Measurements from ENCODE around the gene IGFBP5. TPM values are rescaled to one million over a fixed set of nuclear protein-coding genes. Genes with fewer than 3 reads are reported as not detected.

The IGFBP5 gene
- total RNA-seq, 2 experiments from 2014 or later: not detected

DNA sequence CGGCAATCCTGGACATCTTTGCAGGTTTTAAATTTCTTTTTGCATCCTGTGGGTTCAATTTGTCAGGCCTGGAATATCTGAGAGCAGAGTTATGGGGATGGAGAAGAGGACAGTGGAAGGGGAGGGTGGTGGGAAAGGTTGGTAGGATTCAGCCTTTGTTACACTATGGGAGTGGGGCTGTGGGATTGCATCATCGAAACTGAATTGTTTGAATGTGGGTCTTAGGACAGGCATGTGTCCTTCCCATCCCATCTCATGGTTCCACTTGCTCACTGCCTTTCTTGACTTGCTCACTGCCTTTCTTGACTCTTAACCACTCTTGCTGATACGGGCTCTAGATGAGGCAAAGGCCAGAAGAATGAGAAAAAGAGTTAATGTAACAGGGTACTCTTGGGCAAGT lies 49.2 kb downstream of the IGFBP5 start:
- CTCF ChIA-PET (ENCODE audit: unreplicated experiment): no interaction called here

DNA sequence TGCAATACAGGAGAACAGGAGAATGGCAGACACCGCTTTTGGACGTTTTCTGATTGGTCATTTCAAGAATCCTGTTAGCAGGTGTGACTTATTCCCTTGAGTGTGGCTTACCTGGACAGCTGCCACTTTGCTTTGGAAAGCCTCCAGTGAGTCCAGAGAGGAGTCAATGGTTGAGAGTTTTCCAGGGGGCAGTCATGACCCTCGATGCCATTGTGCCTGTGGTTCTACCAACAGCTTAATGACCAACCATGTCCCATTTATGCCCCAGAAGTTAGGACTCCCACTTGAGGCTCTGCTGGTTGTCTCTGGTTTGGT lies 49.8 kb downstream of the IGFBP5 start:
- intact Hi-C loops (cut with micrococcal nuclease; ENCODE audit: unreplicated experiment): no loop called here
- Histone ChIP-seq H3K27ac (ENCODE audit: low read depth, low read length, poor library complexity, severe bottlenecking) (no peak overlapping the region), H3K9me3 (ENCODE audit: low read length) (no peaks in the 10 kb centered on the region; the same call in 1 of the 2 replicates), H3K79me2 (ENCODE audit: insufficient read depth, low read depth, low read length) (no peaks in the 10 kb centered on the region), H2AFZ (ENCODE audit: low read length) (no peak overlapping the region), H3K36me3 (ENCODE audit: insufficient read depth, low read length) (no peaks in the 10 kb centered on the region), H3K9me2 (ENCODE audit: insufficient read depth, low read length) (no peaks in the 10 kb centered on the region), H3K4me3 (ENCODE audit: low read depth, low read length, poor library complexity, severe bottlenecking) (no peak overlapping the region), H4K20me1 (ENCODE audit: insufficient read depth, low read length) (no peaks in the 10 kb centered on the region), H3K4me2 (ENCODE audit: low read length) (no peak overlapping the region), H3K4me1 (ENCODE audit: insufficient read depth, low read length, poor library complexity, severe bottlenecking) (peaks cover 5% of the 10 kb centered on the region)
- CTCF ChIA-PET (ENCODE audit: unreplicated experiment): no interaction called here
- BruUV-seq (replicated peaks): no TSS peak
- DNase-seq (ENCODE audit: low spot score): no peak
- POLR2A ChIA-PET: no interaction called here
- TF ChIP-seq, protein P1, sequence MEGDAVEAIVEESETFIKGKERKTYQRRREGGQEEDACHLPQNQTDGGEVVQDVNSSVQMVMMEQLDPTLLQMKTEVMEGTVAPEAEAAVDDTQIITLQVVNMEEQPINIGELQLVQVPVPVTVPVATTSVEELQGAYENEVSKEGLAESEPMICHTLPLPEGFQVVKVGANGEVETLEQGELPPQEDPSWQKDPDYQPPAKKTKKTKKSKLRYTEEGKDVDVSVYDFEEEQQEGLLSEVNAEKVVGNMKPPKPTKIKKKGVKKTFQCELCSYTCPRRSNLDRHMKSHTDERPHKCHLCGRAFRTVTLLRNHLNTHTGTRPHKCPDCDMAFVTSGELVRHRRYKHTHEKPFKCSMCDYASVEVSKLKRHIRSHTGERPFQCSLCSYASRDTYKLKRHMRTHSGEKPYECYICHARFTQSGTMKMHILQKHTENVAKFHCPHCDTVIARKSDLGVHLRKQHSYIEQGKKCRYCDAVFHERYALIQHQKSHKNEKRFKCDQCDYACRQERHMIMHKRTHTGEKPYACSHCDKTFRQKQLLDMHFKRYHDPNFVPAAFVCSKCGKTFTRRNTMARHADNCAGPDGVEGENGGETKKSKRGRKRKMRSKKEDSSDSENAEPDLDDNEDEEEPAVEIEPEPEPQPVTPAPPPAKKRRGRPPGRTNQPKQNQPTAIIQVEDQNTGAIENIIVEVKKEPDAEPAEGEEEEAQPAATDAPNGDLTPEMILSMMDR (conservative IDR thresholded peaks at IDR 0.05; ENCODE audit: low read length): no peak
- no peak for TF ChIP-seq EZH2phosphoT487 (IDR thresholded peaks at IDR 0.05; ENCODE audit: borderline replicate concordance, low read depth, low read length)

More for the DNA sequence above, 49.2 kb downstream of the IGFBP5 start:
- no peaks in the 10 kb centered on the region for H3K36me3 ChIP-seq (ENCODE audit: insufficient read depth, low read length)
- H3K79me2 ChIP-seq (ENCODE audit: insufficient read depth, low read depth, low read length): no peaks in the 10 kb centered on the region
- H3K4me1 ChIP-seq (ENCODE audit: insufficient read depth, low read length, poor library complexity, severe bottlenecking): peaks cover 5% of the 10 kb centered on the region
- H3K27ac ChIP-seq (ENCODE audit: low read depth, low read length, poor library complexity, severe bottlenecking): no peak overlapping the region
- no peaks in the 10 kb centered on the region; the same call in 1 of the 2 replicates for H3K9me3 ChIP-seq (ENCODE audit: low read length)
- no peak overlapping the region for H2AFZ ChIP-seq (ENCODE audit: low read length)
- no peak overlapping the region for H3K4me3 ChIP-seq (ENCODE audit: low read depth, low read length, poor library complexity, severe bottlenecking)
- intact Hi-C loops (cut with micrococcal nuclease; ENCODE audit: unreplicated experiment): no loop called here
- no peaks in the 10 kb centered on the region for H4K20me1 ChIP-seq (ENCODE audit: insufficient read depth, low read length)
- BruUV-seq (replicated peaks): no TSS peak
- H3K9me2 ChIP-seq (ENCODE audit: insufficient read depth, low read length): no peaks in the 10 kb centered on the region
- no peak overlapping the region for H3K4me2 ChIP-seq (ENCODE audit: low read length)
- no peak for DNase-seq (ENCODE audit: low spot score)
- POLR2A ChIA-PET: interaction anchor here (0.6 to 0.7 kb wide), 2 partner anchors 23 to 505 kb away, joined by 3 to 4 read pairs; no protein-coding TSS in a partner anchor
- TF ChIP-seq EZH2phosphoT487 (IDR thresholded peaks at IDR 0.05; ENCODE audit: borderline replicate concordance, low read depth, low read length): no peak
- TF ChIP-seq, protein P1 (conservative IDR thresholded peaks at IDR 0.05; ENCODE audit: low read length): no peak

DNA sequence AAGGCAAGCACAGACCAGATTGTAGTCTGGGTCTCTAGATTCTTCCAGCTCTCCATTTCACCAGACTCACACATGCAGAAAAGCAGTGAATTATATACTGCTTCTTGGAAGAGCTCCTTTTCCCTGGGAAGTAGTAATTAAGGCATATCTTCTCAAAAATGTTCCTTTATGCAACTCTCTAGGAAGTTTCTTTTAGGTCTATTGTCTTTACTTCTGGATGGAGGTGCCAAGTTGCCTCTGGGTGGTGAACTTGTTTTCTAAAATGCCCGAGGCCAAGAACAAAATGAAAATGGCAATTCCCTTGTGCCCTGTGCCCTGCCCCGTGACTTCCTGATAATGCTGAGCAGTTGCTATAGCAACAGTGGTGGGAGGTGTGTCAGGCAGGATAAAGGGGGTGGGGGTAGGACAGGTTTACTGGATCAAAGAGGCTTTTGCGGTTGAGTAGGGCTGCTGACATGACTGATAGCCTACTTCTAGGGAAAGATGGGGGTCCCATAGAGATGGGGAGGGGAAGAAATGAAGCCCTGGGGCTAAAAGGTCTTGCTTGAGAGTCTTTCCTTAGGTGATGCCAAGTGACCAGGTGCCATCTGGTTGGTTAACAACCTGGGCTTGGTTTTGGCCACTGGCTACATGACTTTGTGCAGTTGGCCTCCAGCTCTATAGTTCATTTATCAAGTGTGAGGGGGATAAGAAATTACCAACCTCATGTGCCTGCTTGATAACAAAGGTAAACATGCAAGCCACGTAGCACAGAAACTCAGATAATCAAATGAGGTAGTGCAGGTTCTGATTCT lies 50.3 kb downstream of the IGFBP5 start:
- no peaks in the 10 kb centered on the region; the same call in 1 of the 2 replicates for H3K9me3 ChIP-seq (ENCODE audit: low read length)
- BruUV-seq (replicated peaks): no TSS peak
- H3K4me3 ChIP-seq (ENCODE audit: low read depth, low read length, poor library complexity, severe bottlenecking): no peak overlapping the region
- intact Hi-C loops (cut with micrococcal nuclease; ENCODE audit: unreplicated experiment): no loop called here
- H2AFZ ChIP-seq (ENCODE audit: low read length): peak overlapping the region; percentile 69; the same call in 1 of the 2 replicates
- TF ChIP-seq, protein P1 (conservative IDR thresholded peaks at IDR 0.05; ENCODE audit: low read length): no peak
- TF ChIP-seq EZH2phosphoT487 (IDR thresholded peaks at IDR 0.05; ENCODE audit: borderline replicate concordance, low read depth, low read length): no peak
- no peaks in the 10 kb centered on the region for H3K36me3 ChIP-seq (ENCODE audit: insufficient read depth, low read length)
- H4K20me1 ChIP-seq (ENCODE audit: insufficient read depth, low read length): no peaks in the 10 kb centered on the region
- ChIA-PET POLR2A (interaction anchor here (0.6 to 0.9 kb wide), 2 partner anchors 19 to 113 kb away, joined by 3 to 10 read pairs; no protein-coding TSS in a partner anchor), CTCF (ENCODE audit: unreplicated experiment) (interaction anchor here (0.5 kb wide), 1 partner anchor 42 kb away, joined by 6 read pairs; no protein-coding TSS in a partner anchor)
- peaks cover 5% of the 10 kb centered on the region for H3K4me1 ChIP-seq (ENCODE audit: insufficient read depth, low read length, poor library complexity, severe bottlenecking)
- no peaks in the 10 kb centered on the region for H3K9me2 ChIP-seq (ENCODE audit: insufficient read depth, low read length)
- no peak overlapping the region for H3K4me2 ChIP-seq (ENCODE audit: low read length)
- no peak overlapping the region for H3K27ac ChIP-seq (ENCODE audit: low read depth, low read length, poor library complexity, severe bottlenecking)
- H3K79me2 ChIP-seq (ENCODE audit: insufficient read depth, low read depth, low read length): no peaks in the 10 kb centered on the region
- DNase-seq (ENCODE audit: low spot score): peak; percentile 6
